Osteoblast (primary cell): Measurements from ENCODE around the gene RGS5. TPM values are rescaled to one million over a fixed set of nuclear protein-coding genes. Genes with fewer than 3 reads are reported as not detected.
A peak's percentile ranks its signal among the peaks of the same experiment; 100 is the strongest.

Experiments used
- DNase-seq: peaks from one replicate; pipeline ENCODE4 v3.0.0; 2011; ENCODE audit warnings: low spot score, mixed read lengths; ENCODE audit not compliant: insufficient read length; ENCODE audit errors: missing footprints
- H2AFZ ChIP-seq: 2 replicates; pipeline ENCODE4 v1.6.0; 2011; ENCODE audit warnings: mild to moderate bottlenecking, low read length
- H3K27ac ChIP-seq: 2 replicates; pipeline ENCODE4 v1.5.1; 2011; ENCODE audit warnings: mild to moderate bottlenecking, low read depth, low read length, moderate library complexity
- H3K27me3 ChIP-seq: 2 replicates; pipeline ENCODE4 v1.6.0; 2012; ENCODE audit warnings: mild to moderate bottlenecking, control low read depth, inconsistent platforms, low read length, moderate library complexity; ENCODE audit not compliant: insufficient read depth
- H3K36me3 ChIP-seq: 2 replicates; pipeline ENCODE4 v1.5.1; 2011; ENCODE audit warnings: mild to moderate bottlenecking, low read length, control low read depth, moderate library complexity; ENCODE audit not compliant: insufficient read depth
- H3K4me1 ChIP-seq: 2 replicates; pipeline ENCODE4 v1.5.1; 2011; ENCODE audit warnings: mild to moderate bottlenecking, low read length, control low read depth, moderate library complexity; ENCODE audit not compliant: insufficient read depth
- H3K4me2 ChIP-seq: 2 replicates; pipeline ENCODE4 v1.6.0; 2011; ENCODE audit warnings: mild to moderate bottlenecking, low read length; ENCODE audit not compliant: insufficient read depth
- H3K4me3 ChIP-seq: fragments of 200-600 bp; sonication (generic); 3 replicates; pipeline ENCODE4 v1.5.1; 2012; ENCODE audit warnings: mild to moderate bottlenecking, low read length, inconsistent platforms; ENCODE audit not compliant: insufficient read depth
- H3K79me2 ChIP-seq: 2 replicates; pipeline ENCODE4 v1.6.0; 2012; ENCODE audit warnings: mild to moderate bottlenecking, low read length, control low read depth, inconsistent platforms; ENCODE audit not compliant: insufficient read depth
- H3K9me3 ChIP-seq: 2 replicates; pipeline ENCODE4 v1.5.1; 2011; ENCODE audit warnings: low read depth, low read length, control low read depth
- H4K20me1 ChIP-seq: 2 replicates; pipeline ENCODE4 v1.6.0; 2012; ENCODE audit warnings: mild to moderate bottlenecking, low read length, control low read depth; ENCODE audit not compliant: insufficient read depth
- CTCF ChIP-seq: IDR thresholded peaks from 2 replicates; pipeline ENCODE4 v1.5.1; 2011; ENCODE audit warnings: mild to moderate bottlenecking, low read depth, low read length, moderate library complexity; ENCODE audit errors: extremely low read depth
- total RNA-seq: library from RNA; depleted of rRNA; stranded (reverse); fragments of >200 nt; gene quantifications from 2 replicates; pipeline ENCODE4 v1.2.3, GENCODE V29; 2012

The RGS5 gene
- total RNA-seq, 1 donor, result 1.8 TPM

- TF ChIP-seq CTCF, result no peak
- Histone ChIP-seq H3K27ac (no peak overlapping the region), H3K27me3 (peaks cover 5% of the 10 kb centered on the region), H3K4me3 (no peak overlapping the region), H2AFZ (no peak overlapping the region), H4K20me1 (no peaks in the 10 kb centered on the region), H3K4me2 (no peak overlapping the region), H3K4me1 (no peaks in the 10 kb centered on the region), H3K9me3 (no peaks in the 10 kb centered on the region), H3K36me3 (no peaks in the 10 kb centered on the region), H3K79me2 (no peaks in the 10 kb centered on the region)
- no peak for DNase-seq
Measured at GRCh38 chr1:163120372-163120771, 82.3 kb downstream of the RGS5 start.

DNA sequence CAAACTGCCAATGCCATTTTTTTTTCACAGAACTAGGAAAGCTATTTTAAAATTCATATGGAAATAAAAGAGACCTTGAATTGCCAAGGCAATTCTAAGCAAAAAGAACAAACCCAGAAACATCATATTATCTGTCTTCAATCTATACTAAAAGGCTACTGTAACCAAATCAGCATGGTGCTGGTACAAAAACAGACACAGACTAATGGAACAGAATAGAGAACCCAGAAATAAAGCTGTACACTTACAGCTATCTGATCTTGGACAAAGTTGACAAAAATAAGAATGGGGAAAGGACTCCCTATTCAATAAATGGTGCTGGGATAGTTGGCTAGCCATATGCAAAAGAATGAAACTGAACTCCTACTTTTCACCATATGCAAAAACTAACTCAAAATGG is 83.0 kb downstream of the RGS5 start:
- Histone ChIP-seq H3K27ac (no peak overlapping the region), H3K4me3 (no peak overlapping the region), H3K4me1 (no peaks in the 10 kb centered on the region), H3K79me2 (no peaks in the 10 kb centered on the region), H3K4me2 (no peak overlapping the region), H4K20me1 (no peaks in the 10 kb centered on the region), H2AFZ (no peak overlapping the region), H3K27me3 (peaks cover 3% of the 10 kb centered on the region), H3K9me3 (no peaks in the 10 kb centered on the region), H3K36me3 (no peaks in the 10 kb centered on the region)
- no peak for DNase-seq
- TF ChIP-seq CTCF, result no peak

- H3K27ac ChIP-seq, result no peak overlapping the region
- H3K9me3 ChIP-seq, result no peaks in the 10 kb centered on the region
- no peaks in the 10 kb centered on the region for H3K36me3 ChIP-seq
- H3K4me3 ChIP-seq, result no peak overlapping the region
- no peak overlapping the region for H3K4me2 ChIP-seq
- no peaks in the 10 kb centered on the region for H4K20me1 ChIP-seq
- no peak overlapping the region for H2AFZ ChIP-seq
- H3K27me3 ChIP-seq, result no peaks in the 10 kb centered on the region
- no peaks in the 10 kb centered on the region for H3K4me1 ChIP-seq
- no peak for TF ChIP-seq CTCF
- peak; percentile 26 for DNase-seq
- H3K79me2 ChIP-seq, result no peaks in the 10 kb centered on the region
Measured at GRCh38 chr1:163115887-163116286, 86.8 kb downstream of the RGS5 start.

DNA sequence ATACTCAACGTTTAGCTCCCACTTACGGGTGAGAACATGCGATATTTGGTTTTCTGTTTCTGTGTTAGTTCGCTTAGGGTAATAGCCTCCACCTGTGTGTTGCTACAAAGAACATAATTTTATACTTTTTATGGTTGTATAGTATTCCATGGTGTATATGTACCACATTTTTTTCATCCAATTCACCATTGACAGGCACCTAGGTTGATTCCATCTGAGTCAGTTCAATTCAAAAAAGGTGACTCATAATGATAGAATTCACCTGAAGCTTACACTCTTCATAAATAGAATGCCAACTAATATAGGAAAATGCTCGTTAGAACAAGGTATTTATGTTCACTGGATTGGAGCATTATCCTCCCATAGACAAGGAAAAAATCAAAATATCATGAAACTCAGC is 95.1 kb downstream of the RGS5 start:
- no peak overlapping the region for H2AFZ ChIP-seq
- no peak overlapping the region for H3K4me2 ChIP-seq
- no peak overlapping the region for H3K27ac ChIP-seq
- peaks cover 10% of the 10 kb centered on the region for H3K4me1 ChIP-seq
- no peaks in the 10 kb centered on the region for H3K9me3 ChIP-seq
- no peak overlapping the region for H3K4me3 ChIP-seq
- no peak for DNase-seq
- H3K36me3 ChIP-seq, result no peaks in the 10 kb centered on the region
- no peaks in the 10 kb centered on the region for H3K79me2 ChIP-seq
- H3K27me3 ChIP-seq, result no peaks in the 10 kb centered on the region
- no peak for TF ChIP-seq CTCF
- H4K20me1 ChIP-seq, result no peaks in the 10 kb centered on the region
